HL-60/S4 (cell line): ENCODE data around the gene PLXNC1.

Experiments
- in situ Hi-C: fragments of 300-500 bp; cut with MboI; formaldehyde crosslinking; loops from 2 replicates; pipeline ENCODE4 v1.14.3; 2022; ENCODE audit warnings: low sequenced_read_pairs

PLXNC1 gene

GRCh38 chr12:94227066-94227465, 78.7 kb downstream of the PLXNC1 start:
- in situ Hi-C loops = no loop called here

- in situ Hi-C loops = no loop called here
Observed at GRCh38 chr12:94228488-94228907, 80.1 kb downstream of the PLXNC1 start.

GRCh38 chr12:94229902-94230301, 81.5 kb downstream of the PLXNC1 start:
- in situ Hi-C loops = no loop called here

GRCh38 chr12:94230357-94230905, 82.1 kb downstream of the PLXNC1 start:
- in situ Hi-C loops = no loop called here

- in situ Hi-C loops = no loop called here
Observed at GRCh38 chr12:94231709-94232108, 83.3 kb downstream of the PLXNC1 start.

- in situ Hi-C loops = no loop called here
Observed at GRCh38 chr12:94235848-94236247, 87.5 kb downstream of the PLXNC1 start.

- in situ Hi-C loops = no loop called here
Observed at GRCh38 chr12:94239332-94239993, 91.1 kb downstream of the PLXNC1 start.

- in situ Hi-C loops = no loop called here
Observed at GRCh38 chr12:94240171-94240570, 91.8 kb downstream of the PLXNC1 start.

- in situ Hi-C loops = no loop called here
Observed at GRCh38 chr12:94242901-94243300, 94.5 kb downstream of the PLXNC1 start.

GRCh38 chr12:94244165-94245133, 96.1 kb downstream of the PLXNC1 start:
- in situ Hi-C loops = no loop called here

- in situ Hi-C loops = no loop called here
Observed at GRCh38 chr12:94245631-94246383, 97.4 kb downstream of the PLXNC1 start.

GRCh38 chr12:94247246-94247645, 98.9 kb downstream of the PLXNC1 start:
- in situ Hi-C loops = no loop called here

- in situ Hi-C loops = no loop called here
Observed at GRCh38 chr12:94248582-94248981, 100.2 kb downstream of the PLXNC1 start.

GRCh38 chr12:94250130-94250529, 101.8 kb downstream of the PLXNC1 start:
- in situ Hi-C loops = no loop called here

- in situ Hi-C loops = no loop called here
Observed at GRCh38 chr12:94254270-94254669, 105.9 kb downstream of the PLXNC1 start.

GRCh38 chr12:94255006-94255405, 106.6 kb downstream of the PLXNC1 start:
- in situ Hi-C loops = no loop called here

- in situ Hi-C loops = no loop called here
Observed at GRCh38 chr12:94255428-94255827, 107.1 kb downstream of the PLXNC1 start.

GRCh38 chr12:94258593-94258992, 110.2 kb downstream of the PLXNC1 start:
- in situ Hi-C loops = no loop called here

- in situ Hi-C loops = no loop called here
Observed at GRCh38 chr12:94260017-94260416, 111.6 kb downstream of the PLXNC1 start.

- in situ Hi-C loops = no loop called here
Observed at GRCh38 chr12:94260717-94261116, 112.3 kb downstream of the PLXNC1 start.

- in situ Hi-C loops = no loop called here
Observed at GRCh38 chr12:94261119-94261518, 112.7 kb downstream of the PLXNC1 start.
